ENCODE results near the gene RTCA. TPM values are rescaled to one million over a fixed set of nuclear protein-coding genes. Genes with fewer than 3 reads are reported as not detected.

RTCA gene
- total RNA-seq, 1 donor from 2014 or later = 78.0 TPM

DNA sequence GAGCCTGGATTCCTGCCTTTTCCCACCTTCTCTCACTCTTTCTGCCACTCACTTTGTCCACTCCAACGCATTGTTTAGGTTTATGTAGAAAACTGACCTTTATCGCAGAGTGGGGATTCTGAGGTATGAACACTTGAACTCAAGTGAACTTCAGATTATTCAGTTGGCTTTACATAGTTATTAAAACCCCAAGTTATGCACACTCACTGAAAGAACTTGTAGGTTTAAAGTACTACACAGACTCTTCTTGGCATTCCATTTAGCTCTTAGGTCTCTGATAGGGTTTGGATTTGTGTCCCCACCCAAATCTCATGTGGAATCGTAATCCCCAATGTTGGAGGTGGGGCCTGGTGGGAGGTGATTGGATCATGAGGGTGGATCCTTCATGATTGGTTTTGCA, 39.9 kb downstream of the RTCA start:
- Mint-ChIP-seq H3K4me1 (ENCODE audit: low read depth, unreplicated experiment) (no peaks in the 10 kb centered on the region), H3K9me3 (ENCODE audit: unreplicated experiment) (peaks cover 1% of the 10 kb centered on the region), H3K27me3 (ENCODE audit: low read depth, unreplicated experiment) (no peaks in the 10 kb centered on the region), H3K36me3 (ENCODE audit: low read depth, unreplicated experiment) (no peaks in the 10 kb centered on the region), H3K4me3 (ENCODE audit: unreplicated experiment) (no peak overlapping the region), H3K27ac (ENCODE audit: unreplicated experiment) (no peak overlapping the region)
- Histone ChIP-seq H3K36me3 (ENCODE audit: insufficient read depth, low read length) (no peaks in the 10 kb centered on the region), H3K4me3 (ENCODE audit: insufficient read depth, low read depth, low read length) (no peak overlapping the region), H3K4me1 (ENCODE audit: insufficient read depth, low read length) (no peaks in the 10 kb centered on the region), H4K20me1 (ENCODE audit: insufficient read depth, low read length) (no peaks in the 10 kb centered on the region), H2AFZ (ENCODE audit: low read depth, low read length) (no peak overlapping the region), H3K9me3 (ENCODE audit: insufficient read depth, low read depth, low read length) (no peaks in the 10 kb centered on the region), H3K9ac (ENCODE audit: low read length) (no peak overlapping the region), H3K27ac (ENCODE audit: low read depth, low read length) (no peak overlapping the region), H3K27me3 (ENCODE audit: insufficient read depth, low read length) (no peaks in the 10 kb centered on the region), H3K79me2 (ENCODE audit: insufficient read depth, low read length) (no peaks in the 10 kb centered on the region), H3K4me2 (ENCODE audit: low read length) (no peak overlapping the region)
- FAIRE-seq = no peak
- no peak for DNase-seq (ENCODE audit: low read depth)
- TF ChIP-seq, protein P1, sequence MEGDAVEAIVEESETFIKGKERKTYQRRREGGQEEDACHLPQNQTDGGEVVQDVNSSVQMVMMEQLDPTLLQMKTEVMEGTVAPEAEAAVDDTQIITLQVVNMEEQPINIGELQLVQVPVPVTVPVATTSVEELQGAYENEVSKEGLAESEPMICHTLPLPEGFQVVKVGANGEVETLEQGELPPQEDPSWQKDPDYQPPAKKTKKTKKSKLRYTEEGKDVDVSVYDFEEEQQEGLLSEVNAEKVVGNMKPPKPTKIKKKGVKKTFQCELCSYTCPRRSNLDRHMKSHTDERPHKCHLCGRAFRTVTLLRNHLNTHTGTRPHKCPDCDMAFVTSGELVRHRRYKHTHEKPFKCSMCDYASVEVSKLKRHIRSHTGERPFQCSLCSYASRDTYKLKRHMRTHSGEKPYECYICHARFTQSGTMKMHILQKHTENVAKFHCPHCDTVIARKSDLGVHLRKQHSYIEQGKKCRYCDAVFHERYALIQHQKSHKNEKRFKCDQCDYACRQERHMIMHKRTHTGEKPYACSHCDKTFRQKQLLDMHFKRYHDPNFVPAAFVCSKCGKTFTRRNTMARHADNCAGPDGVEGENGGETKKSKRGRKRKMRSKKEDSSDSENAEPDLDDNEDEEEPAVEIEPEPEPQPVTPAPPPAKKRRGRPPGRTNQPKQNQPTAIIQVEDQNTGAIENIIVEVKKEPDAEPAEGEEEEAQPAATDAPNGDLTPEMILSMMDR (IDR thresholded peaks at IDR 0.05; ENCODE audit: insufficient read depth, low read depth, low read length) = no peak
- no peak for TF ChIP-seq EZH2 (IDR thresholded peaks at IDR 0.05; ENCODE audit: insufficient read depth, low read length)

- Mint-ChIP-seq H3K36me3 (ENCODE audit: low read depth, unreplicated experiment) (no peaks in the 10 kb centered on the region), H3K9me3 (ENCODE audit: unreplicated experiment) (peaks cover 1% of the 10 kb centered on the region), H3K4me3 (ENCODE audit: unreplicated experiment) (no peak overlapping the region), H3K27ac (ENCODE audit: unreplicated experiment) (no peak overlapping the region), H3K4me1 (ENCODE audit: low read depth, unreplicated experiment) (no peaks in the 10 kb centered on the region), H3K27me3 (ENCODE audit: low read depth, unreplicated experiment) (no peaks in the 10 kb centered on the region)
- Histone ChIP-seq H3K9ac (ENCODE audit: low read length) (no peak overlapping the region), H3K4me1 (ENCODE audit: insufficient read depth, low read length) (no peaks in the 10 kb centered on the region), H3K79me2 (ENCODE audit: insufficient read depth, low read length) (no peaks in the 10 kb centered on the region), H4K20me1 (ENCODE audit: insufficient read depth, low read length) (no peaks in the 10 kb centered on the region), H2AFZ (ENCODE audit: low read depth, low read length) (no peak overlapping the region), H3K36me3 (ENCODE audit: insufficient read depth, low read length) (no peaks in the 10 kb centered on the region), H3K4me3 (ENCODE audit: insufficient read depth, low read depth, low read length) (no peak overlapping the region), H3K27me3 (ENCODE audit: insufficient read depth, low read length) (no peaks in the 10 kb centered on the region), H3K4me2 (ENCODE audit: low read length) (no peak overlapping the region), H3K9me3 (ENCODE audit: insufficient read depth, low read depth, low read length) (no peaks in the 10 kb centered on the region), H3K27ac (ENCODE audit: low read depth, low read length) (no peak overlapping the region)
- no peak for FAIRE-seq
- no peak for DNase-seq (ENCODE audit: low read depth)
- TF ChIP-seq, protein P1 (IDR thresholded peaks at IDR 0.05; ENCODE audit: insufficient read depth, low read depth, low read length) = no peak
- no peak for TF ChIP-seq EZH2 (IDR thresholded peaks at IDR 0.05; ENCODE audit: insufficient read depth, low read length)
Observed at GRCh38 chr1:100306735-100307313, 40.8 kb downstream of the RTCA start.

DNA sequence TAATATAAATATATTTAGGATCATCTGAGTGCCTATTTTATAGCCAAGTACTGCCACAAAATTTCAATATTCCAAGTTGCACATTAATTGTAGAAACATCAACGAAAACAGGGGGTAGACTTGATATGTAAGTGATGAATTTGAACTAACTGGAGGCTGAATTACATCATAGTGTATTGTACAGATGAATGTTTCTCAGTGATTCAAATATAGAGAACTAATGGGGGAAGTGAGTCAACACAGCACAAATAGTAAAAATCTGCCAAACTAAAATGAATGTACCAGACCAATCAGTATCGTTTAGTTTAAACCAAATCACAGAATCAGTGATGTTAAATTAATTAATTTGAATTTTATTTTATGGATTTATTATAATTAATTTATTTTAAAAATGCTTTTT, 42.8 kb downstream of the RTCA start:
- peaks cover 1% of the 10 kb centered on the region for H3K9me3 Mint-ChIP-seq (ENCODE audit: unreplicated experiment)
- no peak for TF ChIP-seq EZH2 (IDR thresholded peaks at IDR 0.05; ENCODE audit: insufficient read depth, low read length)
- TF ChIP-seq, protein P1 (IDR thresholded peaks at IDR 0.05; ENCODE audit: insufficient read depth, low read depth, low read length) = no peak
- H3K4me1 Mint-ChIP-seq (ENCODE audit: low read depth, unreplicated experiment) = no peaks in the 10 kb centered on the region
- FAIRE-seq (no peak), DNase-seq (ENCODE audit: low read depth) (peak; percentile 38)
- no peak overlapping the region for H3K9ac ChIP-seq (ENCODE audit: low read length)
- H3K9me3 ChIP-seq (ENCODE audit: insufficient read depth, low read depth, low read length) = no peaks in the 10 kb centered on the region
- no peak overlapping the region for H2AFZ ChIP-seq (ENCODE audit: low read depth, low read length)
- no peaks in the 10 kb centered on the region for H3K36me3 Mint-ChIP-seq (ENCODE audit: low read depth, unreplicated experiment)
- no peak overlapping the region for H3K4me3 Mint-ChIP-seq (ENCODE audit: unreplicated experiment)
- H4K20me1 ChIP-seq (ENCODE audit: insufficient read depth, low read length) = no peaks in the 10 kb centered on the region
- H3K4me2 ChIP-seq (ENCODE audit: low read length) = no peak overlapping the region
- no peak overlapping the region for H3K27ac ChIP-seq (ENCODE audit: low read depth, low read length)
- no peaks in the 10 kb centered on the region for H3K36me3 ChIP-seq (ENCODE audit: insufficient read depth, low read length)
- H3K27ac Mint-ChIP-seq (ENCODE audit: unreplicated experiment) = no peak overlapping the region
- no peaks in the 10 kb centered on the region for H3K4me1 ChIP-seq (ENCODE audit: insufficient read depth, low read length)
- H3K79me2 ChIP-seq (ENCODE audit: insufficient read depth, low read length) = no peaks in the 10 kb centered on the region
- peaks cover 1% of the 10 kb centered on the region for H3K27me3 Mint-ChIP-seq (ENCODE audit: low read depth, unreplicated experiment)
- H3K27me3 ChIP-seq (ENCODE audit: insufficient read depth, low read length) = peaks cover 3% of the 10 kb centered on the region
- H3K4me3 ChIP-seq (ENCODE audit: insufficient read depth, low read depth, low read length) = no peak overlapping the region

All from astrocyte (in vitro differentiated cells and primary cell).